Right lobe of liver (tissue), 4 donors: ENCODE measurements around the gene YTHDC1.

Experiments
- POLR2A ChIP-seq: fragments of 450-650 bp; IDR thresholded peaks from one replicate; pipeline ENCODE4 v1.6.1; 2017; ENCODE audit warnings: antibody characterized with exemption, mild to moderate bottlenecking
- TF ChIP-seq, protein P1 (sequence below), 4 donors: fragments of 200-600 bp in 3 of 4; fragments of 450-650 bp in 1 of 4; IDR thresholded peaks; one replicate each; pipeline versions ENCODE4 v1.5.1 to v1.8.0; 2016 to 2022; ENCODE audit warnings: antibody characterized with exemption in 4 of 4, mild to moderate bottlenecking in 2 of 4
- donor health status: DM: no; HTN: no; CAD: no.
- donor health status: DM: no; HTN: no; CAD: no.
- donor health status: DM: no; HTN: yes; CAD: no.

DNA sequence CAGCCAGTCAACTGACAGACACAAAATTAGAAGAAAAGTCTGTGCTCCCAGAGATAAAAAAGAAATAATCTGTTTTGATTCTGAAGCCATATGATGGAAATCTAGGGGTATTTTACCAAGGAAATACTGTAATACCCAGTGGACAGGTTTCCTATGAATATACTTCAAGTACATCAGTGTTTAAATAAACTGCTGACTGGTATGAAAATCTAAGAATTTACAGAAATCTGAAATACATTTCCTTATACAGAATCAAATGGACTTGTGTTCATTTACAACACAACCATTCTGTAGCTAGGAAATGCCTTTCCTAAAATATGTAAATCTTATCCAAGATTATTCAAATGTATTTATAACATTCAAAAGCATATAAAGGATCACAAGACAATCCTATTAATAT lies 13.4 kb downstream of the YTHDC1 start:
- TF ChIP-seq, protein P1, sequence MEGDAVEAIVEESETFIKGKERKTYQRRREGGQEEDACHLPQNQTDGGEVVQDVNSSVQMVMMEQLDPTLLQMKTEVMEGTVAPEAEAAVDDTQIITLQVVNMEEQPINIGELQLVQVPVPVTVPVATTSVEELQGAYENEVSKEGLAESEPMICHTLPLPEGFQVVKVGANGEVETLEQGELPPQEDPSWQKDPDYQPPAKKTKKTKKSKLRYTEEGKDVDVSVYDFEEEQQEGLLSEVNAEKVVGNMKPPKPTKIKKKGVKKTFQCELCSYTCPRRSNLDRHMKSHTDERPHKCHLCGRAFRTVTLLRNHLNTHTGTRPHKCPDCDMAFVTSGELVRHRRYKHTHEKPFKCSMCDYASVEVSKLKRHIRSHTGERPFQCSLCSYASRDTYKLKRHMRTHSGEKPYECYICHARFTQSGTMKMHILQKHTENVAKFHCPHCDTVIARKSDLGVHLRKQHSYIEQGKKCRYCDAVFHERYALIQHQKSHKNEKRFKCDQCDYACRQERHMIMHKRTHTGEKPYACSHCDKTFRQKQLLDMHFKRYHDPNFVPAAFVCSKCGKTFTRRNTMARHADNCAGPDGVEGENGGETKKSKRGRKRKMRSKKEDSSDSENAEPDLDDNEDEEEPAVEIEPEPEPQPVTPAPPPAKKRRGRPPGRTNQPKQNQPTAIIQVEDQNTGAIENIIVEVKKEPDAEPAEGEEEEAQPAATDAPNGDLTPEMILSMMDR (IDR thresholded peaks at IDR 0.05): no peak
- no peak for TF ChIP-seq POLR2A
